Skeletal muscle tissue (tissue), 4 donors: ENCODE results near the gene FXYD5. TPM values are rescaled to one million over a fixed set of nuclear protein-coding genes. Genes with fewer than 3 reads are reported as not detected.

Experiments used
- H3K27ac ChIP-seq: one replicate; pipeline ENCODE4 v1.7.0; 2013; ENCODE audit warnings: mild to moderate bottlenecking, low read depth, low read length, inconsistent platforms
- H3K27me3 ChIP-seq, 3 donors: one replicate each; pipeline ENCODE4 v1.7.0; 2013; ENCODE audit warnings: low read length in 3 of 3; ENCODE audit not compliant: control insufficient read depth in 3 of 3, insufficient read depth in 3 of 3
- H3K36me3 ChIP-seq, 3 donors: one replicate each; pipeline ENCODE4 v1.7.0; 2013; ENCODE audit warnings: low read length in 3 of 3; ENCODE audit not compliant: control insufficient read depth in 3 of 3, insufficient read depth in 3 of 3
- H3K4me1 ChIP-seq, 3 donors: one replicate each; pipeline ENCODE4 v1.7.0; 2013; ENCODE audit warnings: low read length in 3 of 3, mild to moderate bottlenecking in 3 of 3; ENCODE audit not compliant: control insufficient read depth in 3 of 3, insufficient read depth in 3 of 3
- H3K4me3 ChIP-seq, 3 donors: one replicate each; pipeline ENCODE4 v1.7.0; 2013; ENCODE audit warnings: low read length in 3 of 3
- H3K9ac ChIP-seq, 3 donors: one replicate each; pipeline ENCODE4 v1.7.0; 2013; ENCODE audit warnings: low read length in 3 of 3, mild to moderate bottlenecking in 3 of 3, moderate library complexity in 2 of 3, low read depth in 1 of 3
- H3K9me3 ChIP-seq, 3 donors: one replicate each; pipeline ENCODE4 v1.7.0; 2013; ENCODE audit warnings: low read length in 3 of 3; ENCODE audit not compliant: control insufficient read depth in 3 of 3
- total RNA-seq: library from RNA; depleted of rRNA; stranded (reverse); fragments of >200 nt; gene quantifications from one replicate; pipeline ENCODE4 v1.2.3, GENCODE V29; 2014
- donor health status: Osteomylitis.

The FXYD5 gene
- total RNA-seq, 1 donor from 2014 or later = 7.3 TPM

GRCh38 chr19:35119578-35120155 lies 34.9 kb upstream of the FXYD5 start:
- Histone ChIP-seq H3K9me3 (no peaks in the 10 kb centered on the region), H3K27ac (peak overlapping the region; percentile 78), H3K36me3 (no peaks in the 10 kb centered on the region), H3K27me3 (no peaks in the 10 kb centered on the region), H3K4me3 (no peak overlapping the region), H3K9ac (no peak overlapping the region), H3K4me1 (peaks cover 29 to 45% (median 34%) of the 10 kb centered on the region in 3 donors)

GRCh38 chr19:35120492-35120891 lies 34.0 kb upstream of the FXYD5 start:
- Histone ChIP-seq H3K27ac (peak overlapping the region; percentile 78), H3K9me3 (no peaks in the 10 kb centered on the region), H3K4me3 (no peak overlapping the region), H3K27me3 (no peaks in the 10 kb centered on the region), H3K4me1 (peaks cover 30 to 44% (median 35%) of the 10 kb centered on the region in 3 donors), H3K36me3 (no peaks in the 10 kb centered on the region), H3K9ac (peak overlapping the region in 1 of 3 donors; percentile 57)

- H3K4me3 ChIP-seq = no peak overlapping the region
- peak overlapping the region; percentile 78 for H3K27ac ChIP-seq
- no peaks in the 10 kb centered on the region for H3K36me3 ChIP-seq
- peaks cover 34 to 48% (median 39%) of the 10 kb centered on the region in 3 donors for H3K4me1 ChIP-seq
- peak overlapping the region in 1 of 3 donors; percentile 57 for H3K9ac ChIP-seq
- H3K27me3 ChIP-seq = no peaks in the 10 kb centered on the region
- H3K9me3 ChIP-seq = no peaks in the 10 kb centered on the region
These were observed 33.6 kb upstream of the FXYD5 start for GRCh38 chr19:35120898-35121297.

- Histone ChIP-seq H3K4me3 (peak overlapping the region in 1 of 3 donors; percentile 97), H3K9me3 (no peaks in the 10 kb centered on the region), H3K4me1 (peaks cover 43 to 57% (median 48%) of the 10 kb centered on the region in 3 donors), H3K9ac (peak overlapping the region; percentile 74 to 96 (median 91)), H3K27ac (peak overlapping the region; percentile 78), H3K36me3 (no peaks in the 10 kb centered on the region), H3K27me3 (no peaks in the 10 kb centered on the region)
These were observed 31.6 kb upstream of the FXYD5 start for GRCh38 chr19:35122687-35123551.

GRCh38 chr19:35123573-35123972 lies 31.0 kb upstream of the FXYD5 start:
- H3K4me1 ChIP-seq = peaks cover 43 to 57% (median 49%) of the 10 kb centered on the region in 3 donors
- H3K9ac ChIP-seq = peak overlapping the region; percentile 74 to 96 (median 91)
- H3K27ac ChIP-seq = peak overlapping the region; percentile 78
- no peaks in the 10 kb centered on the region for H3K27me3 ChIP-seq
- H3K36me3 ChIP-seq = no peaks in the 10 kb centered on the region
- H3K9me3 ChIP-seq = no peaks in the 10 kb centered on the region
- H3K4me3 ChIP-seq = peak overlapping the region; percentile 85 to 98 (median 97)

- H3K9me3 ChIP-seq = no peaks in the 10 kb centered on the region
- H3K27me3 ChIP-seq = no peaks in the 10 kb centered on the region
- peak overlapping the region; percentile 74 to 96 (median 91) for H3K9ac ChIP-seq
- H3K4me1 ChIP-seq = peaks cover 43 to 52% (median 49%) of the 10 kb centered on the region in 3 donors
- no peaks in the 10 kb centered on the region for H3K36me3 ChIP-seq
- peak overlapping the region; percentile 85 to 98 (median 97) for H3K4me3 ChIP-seq
- peak overlapping the region; percentile 78 for H3K27ac ChIP-seq
These were observed 30.2 kb upstream of the FXYD5 start for GRCh38 chr19:35124098-35125060.

GRCh38 chr19:35125270-35125717 lies 29.2 kb upstream of the FXYD5 start:
- Histone ChIP-seq H3K4me1 (peaks cover 43 to 60% (median 51%) of the 10 kb centered on the region in 3 donors), H3K4me3 (peak overlapping the region; percentile 6 to 97 (median 85)), H3K27ac (peak overlapping the region; percentile 78), H3K36me3 (no peaks in the 10 kb centered on the region), H3K27me3 (no peaks in the 10 kb centered on the region), H3K9me3 (no peaks in the 10 kb centered on the region), H3K9ac (peak overlapping the region; percentile 33 to 96 (median 74))

GRCh38 chr19:35125749-35126623 lies 28.5 kb upstream of the FXYD5 start:
- H3K36me3 ChIP-seq = no peaks in the 10 kb centered on the region
- peaks cover 41 to 60% (median 54%) of the 10 kb centered on the region in 3 donors for H3K4me1 ChIP-seq
- no peaks in the 10 kb centered on the region for H3K27me3 ChIP-seq
- H3K9ac ChIP-seq = peak overlapping the region in 2 of 3 donors; percentile 45 to 68
- H3K9me3 ChIP-seq = no peaks in the 10 kb centered on the region
- peak overlapping the region in 1 of 3 donors; percentile 35 for H3K4me3 ChIP-seq
- H3K27ac ChIP-seq = peak overlapping the region; percentile 78

GRCh38 chr19:35126624-35126959 lies 27.9 kb upstream of the FXYD5 start:
- Histone ChIP-seq H3K27ac (peak overlapping the region; percentile 78), H3K9ac (peak overlapping the region in 2 of 3 donors; percentile 45 to 68), H3K4me3 (peak overlapping the region in 1 of 3 donors; percentile 13), H3K36me3 (peaks cover 0 to under 1% (median 0%) of the 10 kb centered on the region in 3 donors), H3K4me1 (peaks cover 36 to 60% (median 50%) of the 10 kb centered on the region in 3 donors), H3K27me3 (no peaks in the 10 kb centered on the region), H3K9me3 (no peaks in the 10 kb centered on the region)
